ENCODE measurements around the gene MRPS11. TPM values are rescaled to one million over a fixed set of nuclear protein-coding genes. Genes with fewer than 3 reads are reported as not detected.
A peak's percentile ranks its signal among the peaks of the same experiment; 100 is the strongest.

MRPS11 gene
- total and polyA plus RNA-seq, 9 of the 15 experiments (the other 6 are each of a cell fraction or from before 2014, with no cell fraction given), result 28.3 to 83.2 (median 53.1) TPM

DNA sequence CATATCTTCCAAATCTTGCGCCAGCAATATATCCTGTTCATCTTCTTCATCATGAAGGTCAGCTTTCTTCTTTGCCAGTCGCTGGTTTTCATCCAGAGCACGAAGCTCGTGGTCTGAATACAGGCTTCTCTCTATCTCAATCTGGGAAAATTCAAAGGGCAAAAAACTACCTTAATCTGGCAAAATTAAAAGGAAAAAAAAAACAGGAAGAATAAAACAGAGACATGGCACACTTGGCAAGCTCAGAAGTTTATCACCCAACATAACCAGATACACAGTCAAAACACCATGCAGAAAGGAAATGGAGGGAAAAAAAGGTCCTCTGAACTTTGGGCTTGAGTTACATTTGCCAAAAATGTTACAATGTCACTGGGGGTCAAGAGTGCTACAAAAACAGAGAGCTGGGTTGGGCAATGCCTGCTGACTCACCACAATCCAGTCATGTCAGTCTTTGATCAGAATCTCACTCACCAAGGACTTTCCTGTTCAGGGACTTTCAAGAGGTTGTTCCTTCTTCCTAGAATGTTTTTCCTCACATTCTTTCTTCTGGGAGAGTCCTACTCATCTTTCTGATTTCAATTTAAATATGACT lies 1.8 kb upstream of the MRPS11 start:
- Histone ChIP-seq H3K27me3 (ENCODE audit: control insufficient read depth in 2 of 2, insufficient read depth in 2 of 2, low read length in 2 of 2) (no peaks in the 10 kb centered on the region), H3K36me3 (ENCODE audit: control insufficient read depth, insufficient read depth, low read length) (peaks cover 71% of the 10 kb centered on the region), H2AFZ (ENCODE audit: low read depth, low read length) (no peak overlapping the region), H3K4me2 (ENCODE audit: insufficient read depth, low read length) (peak overlapping the region; percentile 99), H4K20me1 (replicated peaks; ENCODE audit: control insufficient read depth, insufficient read depth, low read length) (no peaks in the 10 kb centered on the region), H3K27ac (ENCODE audit: extremely low read depth, low read depth, low read length) (peak overlapping the region; percentile 99; the same call in 2 of the 3 replicates), H3K79me2 (ENCODE audit: control insufficient read depth, insufficient read depth, low read length) (peaks cover 50% of the 10 kb centered on the region), H3K4me1 (replicated peaks in 1 of 2; ENCODE audit: control insufficient read depth in 2 of 2, insufficient read depth in 2 of 2, low read length in 2 of 2) (peaks cover 5 to 15% of the 10 kb centered on the region in 2 experiments; a peak in 4 of 5 replicates), H3K9ac (ENCODE audit: insufficient read depth in 1 of 2, low read depth in 2 of 2, low read length in 2 of 2) (peak overlapping the region in 1 of 2 experiments; percentile 94; a peak in 2 of 4 replicates), H3K9me3 (replicated peaks; ENCODE audit: control insufficient read depth, insufficient read depth, low read depth, low read length) (no peaks in the 10 kb centered on the region), H3K4me3 (peak overlapping the region; percentile 88), H3K9me1 (ENCODE audit: control insufficient read depth, insufficient read depth, low read length) (no peaks in the 10 kb centered on the region)
- intact Hi-C loops (cut with micrococcal nuclease), result no loop called here
- peak in 3 of 4 experiments; percentile 27 to 73 (median 47) for DNase-seq (ENCODE audit: extremely low read depth in 1 of 4, low spot score in 3 of 4)
- POLR2A ChIA-PET, result interaction anchor here (0.7 to 2.2 kb wide), 3 partner anchors 10 to 273 kb away, joined by 3 to 7 read pairs (median 3); no protein-coding TSS in a partner anchor
- peak; percentile 82 for FAIRE-seq
- in situ Hi-C loops (cut with MboI), result no loop called here
- peak; percentile 50 for ATAC-seq
- no TSS peak for BruUV-seq (replicated peaks)
- CTCF ChIA-PET (ENCODE audit: low intra/inter-chr PET ratio), result no interaction called here
- WGBS (ENCODE audit: insufficient coverage, low coverage, missing lambda C conversion rate), result 43% methylated on average over 3 of the region's 4 CpGs
- TF ChIP-seq E2F3 (CRISPR knock-in tag; IDR thresholded peaks at IDR 0.05) (no peak), BRF1 (IDR thresholded peaks at IDR 0.05; ENCODE audit: borderline replicate concordance, extremely low read depth, insufficient read length) (no peak), ZNF184 (CRISPR knock-in tag; IDR thresholded peaks at IDR 0.05) (no peak), ZBTB9 (CRISPR knock-in tag; IDR thresholded peaks at IDR 0.05) (no peak), MTF1 (CRISPR knock-in tag; IDR thresholded peaks at IDR 0.05; ENCODE audit: borderline replicate concordance) (no peak), POLR2G (IDR thresholded peaks at IDR 0.05; ENCODE audit: low read depth, low read length) (no peak), ZNF766 (CRISPR knock-in tag; conservative IDR thresholded peaks at IDR 0.05) (no peak), LEF1 (IDR thresholded peaks at IDR 0.05) (no peak), SMARCA4 (IDR thresholded peaks at IDR 0.05) (peak; percentile 78), CREM (IDR thresholded peaks at IDR 0.05; ENCODE audit: low read depth) (peak; percentile 43; the same call in 1 of the 2 replicates), PCBP2 (IDR thresholded peaks at IDR 0.05; ENCODE audit: low read depth, low read length, poor library complexity, severe bottlenecking) (no peak), HNRNPH1 (optimal IDR thresholded peaks at IDR 0.05; ENCODE audit: low read depth, low read length) (no peak), MED1 (CRISPR knock-in tag; IDR thresholded peaks at IDR 0.05; ENCODE audit: borderline replicate concordance) (no peak), TGIF2 (CRISPR knock-in tag; IDR thresholded peaks at IDR 0.05) (no peak), TCF7L2 (IDR thresholded peaks at IDR 0.05; ENCODE audit: low read depth, low read length) (no peak)
- TF ChIP-seq, protein P1, sequence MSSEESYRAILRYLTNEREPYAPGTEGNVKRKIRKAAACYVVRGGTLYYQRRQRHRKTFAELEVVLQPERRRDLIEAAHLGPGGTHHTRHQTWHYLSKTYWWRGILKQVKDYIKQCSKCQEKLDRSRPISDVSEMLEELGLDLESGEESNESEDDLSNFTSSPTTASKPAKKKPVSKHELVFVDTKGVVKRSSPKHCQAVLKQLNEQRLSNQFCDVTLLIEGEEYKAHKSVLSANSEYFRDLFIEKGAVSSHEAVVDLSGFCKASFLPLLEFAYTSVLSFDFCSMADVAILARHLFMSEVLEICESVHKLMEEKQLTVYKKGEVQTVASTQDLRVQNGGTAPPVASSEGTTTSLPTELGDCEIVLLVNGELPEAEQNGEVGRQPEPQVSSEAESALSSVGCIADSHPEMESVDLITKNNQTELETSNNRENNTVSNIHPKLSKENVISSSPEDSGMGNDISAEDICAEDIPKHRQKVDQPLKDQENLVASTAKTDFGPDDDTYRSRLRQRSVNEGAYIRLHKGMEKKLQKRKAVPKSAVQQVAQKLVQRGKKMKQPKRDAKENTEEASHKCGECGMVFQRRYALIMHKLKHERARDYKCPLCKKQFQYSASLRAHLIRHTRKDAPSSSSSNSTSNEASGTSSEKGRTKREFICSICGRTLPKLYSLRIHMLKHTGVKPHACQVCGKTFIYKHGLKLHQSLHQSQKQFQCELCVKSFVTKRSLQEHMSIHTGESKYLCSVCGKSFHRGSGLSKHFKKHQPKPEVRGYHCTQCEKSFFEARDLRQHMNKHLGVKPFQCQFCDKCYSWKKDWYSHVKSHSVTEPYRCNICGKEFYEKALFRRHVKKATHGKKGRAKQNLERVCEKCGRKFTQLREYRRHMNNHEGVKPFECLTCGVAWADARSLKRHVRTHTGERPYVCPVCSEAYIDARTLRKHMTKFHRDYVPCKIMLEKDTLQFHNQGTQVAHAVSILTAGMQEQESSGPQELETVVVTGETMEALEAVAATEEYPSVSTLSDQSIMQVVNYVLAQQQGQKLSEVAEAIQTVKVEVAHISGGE (CRISPR knock-in tag; IDR thresholded peaks at IDR 0.05), result no peak

All from K562 (cell line).